Measurements from ENCODE around the gene CHCHD3.

The CHCHD3 gene

GRCh38 chr7:133081599-133082389 lies at the start of gene CHCHD3:
TSS of gene CHCHD3 (minus strand) at chr7:133082090. CDS start at chr7:133081937, 153 bp downstream.
- DNase-seq: peak; percentile 99

- no peak for DNase-seq
Measured at GRCh38 chr7:133130166-133130565, 48.3 kb upstream of the CHCHD3 start.

DNA sequence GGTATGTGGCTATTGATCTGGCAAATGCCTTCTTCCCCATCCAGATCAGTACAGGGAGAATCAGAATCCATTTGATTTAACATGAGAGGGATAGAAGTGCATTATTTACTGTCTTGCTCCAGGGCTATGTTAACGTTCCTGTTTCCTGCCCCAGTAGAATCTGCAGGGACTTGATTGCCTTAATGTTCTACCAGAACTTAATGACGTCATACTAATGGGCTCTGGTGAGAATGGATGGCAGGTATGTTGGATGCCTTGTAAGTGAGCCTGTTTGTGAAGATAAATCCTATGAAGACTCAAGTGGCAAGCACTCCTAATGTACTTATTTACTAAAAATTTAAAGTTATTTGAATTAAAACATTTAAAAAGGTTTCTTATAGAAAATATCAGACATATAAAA lies 44.5 kb upstream of the CHCHD3 start:
- DNase-seq: no peak

- no peak for DNase-seq
Measured at GRCh38 chr7:133124974-133125373, 43.1 kb upstream of the CHCHD3 start.

GRCh38 chr7:133121175-133121844 lies 39.4 kb upstream of the CHCHD3 start:
- no peak for DNase-seq

- no peak for DNase-seq
Measured at GRCh38 chr7:133119067-133119466, 37.2 kb upstream of the CHCHD3 start.

DNA sequence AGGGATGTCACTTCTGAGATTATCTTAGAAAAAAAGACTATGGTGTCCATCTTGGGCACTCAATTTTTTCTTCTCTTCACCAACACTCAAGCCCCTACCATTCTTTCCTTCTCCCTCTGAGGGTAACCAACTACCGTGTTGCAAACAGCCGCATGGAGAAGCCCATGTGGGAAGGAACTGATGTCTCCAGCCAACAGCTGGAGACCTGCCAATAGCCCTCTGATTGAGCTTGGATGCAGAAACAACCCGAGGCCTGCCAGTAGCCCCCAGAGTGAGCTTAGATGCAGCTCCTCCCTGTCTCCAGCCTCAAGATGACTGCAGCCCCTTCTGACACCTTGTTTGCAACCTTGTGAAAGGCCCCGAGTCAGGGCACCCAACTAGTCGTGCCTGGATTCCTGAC lies 36.4 kb upstream of the CHCHD3 start:
- DNase-seq: peak; percentile 27

GRCh38 chr7:133117452-133117851 lies 35.6 kb upstream of the CHCHD3 start:
- DNase-seq: no peak

GRCh38 chr7:133115596-133115995 lies 33.7 kb upstream of the CHCHD3 start:
- DNase-seq: no peak

- DNase-seq: no peak
Measured at GRCh38 chr7:133114519-133114918, 32.6 kb upstream of the CHCHD3 start.

DNA sequence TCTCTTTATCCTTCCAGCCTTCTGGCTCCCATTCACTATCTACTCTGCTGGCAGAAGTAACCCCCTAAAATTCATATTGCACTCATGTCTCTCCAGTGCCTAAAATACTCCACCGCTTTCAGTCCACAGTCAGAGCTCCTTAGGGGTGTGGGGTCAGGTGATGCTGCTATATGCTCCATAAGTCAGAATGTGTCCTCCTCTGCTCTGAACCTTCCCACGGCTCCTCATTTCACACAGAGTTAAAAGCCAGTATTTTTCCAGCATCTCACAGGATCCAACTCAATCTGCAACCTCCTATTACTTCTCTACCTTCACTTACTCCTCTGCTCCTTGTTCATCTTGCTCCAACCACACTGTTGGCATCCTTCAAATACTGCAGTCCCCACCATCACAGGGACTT lies 31.1 kb upstream of the CHCHD3 start:
- DNase-seq: no peak

- DNase-seq: no peak
Measured at GRCh38 chr7:133112335-133112734, 30.4 kb upstream of the CHCHD3 start.

DNA sequence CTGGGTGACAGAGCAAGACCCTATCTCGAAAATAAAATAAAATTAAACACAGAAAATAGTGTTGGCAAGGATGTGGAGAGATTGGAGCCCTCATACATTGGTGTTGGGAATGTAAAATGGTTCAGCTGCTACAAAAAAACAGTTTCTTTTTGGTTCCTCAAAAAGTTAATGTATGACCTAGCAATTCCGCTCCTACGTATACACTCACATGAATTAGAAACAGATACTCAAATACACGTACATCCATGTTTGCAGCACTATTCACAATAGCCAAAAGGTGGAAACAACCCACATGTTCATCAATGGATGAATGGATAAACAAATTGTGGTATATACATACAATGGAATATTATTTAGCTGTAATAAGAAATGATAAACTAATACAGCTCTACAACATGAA lies 28.4 kb upstream of the CHCHD3 start:
- DNase-seq: no peak

DNA sequence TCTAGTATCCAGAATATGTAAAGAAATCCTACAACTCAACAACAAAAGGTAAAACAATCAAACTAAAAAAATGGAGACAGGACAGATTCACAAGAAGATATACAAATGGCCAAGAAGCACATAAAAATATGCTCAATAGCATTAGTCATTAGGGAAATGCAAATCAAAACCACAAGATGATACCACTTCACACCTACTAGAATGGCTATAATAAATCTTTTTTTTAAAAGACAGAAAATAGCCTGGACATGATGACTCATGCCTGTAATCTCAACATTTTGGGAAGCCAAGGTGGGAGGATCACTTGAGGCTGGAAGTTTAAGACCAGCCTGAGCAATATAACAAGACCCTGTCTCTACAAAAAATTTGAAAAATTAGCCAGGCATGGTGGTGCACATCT lies 27.9 kb upstream of the CHCHD3 start:
- DNase-seq: no peak

- no peak for DNase-seq
Measured at GRCh38 chr7:133108023-133108422, 26.1 kb upstream of the CHCHD3 start.

GRCh38 chr7:133102276-133103060 lies 20.6 kb upstream of the CHCHD3 start:
- no peak for DNase-seq

DNA sequence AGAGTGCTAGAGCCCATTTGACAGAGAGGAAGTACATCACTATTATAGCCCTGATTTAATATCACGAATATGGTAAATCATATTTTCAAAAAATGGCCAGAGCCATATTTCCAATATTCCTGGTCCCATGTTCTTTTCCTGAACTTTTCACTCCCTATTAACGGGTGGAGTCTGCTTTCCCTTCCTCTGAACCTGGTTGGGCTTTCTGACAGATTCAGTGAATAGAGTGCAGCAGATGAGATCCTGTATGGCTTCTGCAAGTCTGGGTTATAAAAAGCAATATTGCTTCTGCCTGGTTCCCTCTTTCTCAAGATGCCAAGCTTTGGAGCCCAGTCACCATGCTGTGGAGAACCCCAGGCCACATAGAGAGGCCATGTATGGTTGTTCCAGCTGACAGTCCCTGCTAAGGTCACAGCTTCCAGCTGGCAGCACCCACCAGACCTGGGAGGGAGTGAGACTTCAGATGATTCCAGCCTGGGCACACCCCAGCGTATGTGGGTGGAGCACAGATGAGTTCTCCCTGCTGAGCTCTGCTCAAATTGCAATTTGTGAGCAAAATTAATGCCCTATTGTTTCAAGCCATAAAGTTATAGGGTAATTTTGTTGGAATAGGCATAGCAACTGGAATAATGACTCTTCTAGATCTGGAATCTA lies 17.9 kb upstream of the CHCHD3 start:
- no peak for DNase-seq

DNA sequence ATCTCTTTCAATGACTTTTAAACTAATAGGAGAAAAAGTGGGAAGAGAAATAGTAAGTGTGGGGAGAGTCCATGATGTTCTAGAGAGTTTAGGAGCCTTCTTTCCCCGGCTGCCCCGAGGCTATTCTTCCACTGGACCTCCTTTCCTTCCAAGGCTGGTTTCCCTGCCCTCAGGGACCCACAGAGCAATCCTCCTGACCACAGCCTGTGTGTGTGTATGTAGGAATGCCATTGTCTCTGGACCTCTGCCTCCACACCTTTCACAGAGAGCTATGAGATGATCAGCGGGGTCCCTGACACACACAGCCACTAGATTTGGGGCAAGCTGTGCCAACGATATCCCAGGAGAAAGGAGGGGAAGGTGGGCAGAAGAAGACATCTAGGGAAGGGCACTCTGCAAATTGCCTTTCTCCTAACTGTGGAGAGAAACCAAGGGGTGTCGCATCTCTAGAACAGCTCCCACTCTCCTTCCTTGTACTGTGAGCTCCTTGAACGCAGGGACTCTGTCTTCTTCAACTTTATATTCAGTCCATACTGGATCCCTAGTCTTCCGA lies 13.3 kb upstream of the CHCHD3 start:
- DNase-seq: no peak

GRCh38 chr7:133091943-133092464 lies 10.1 kb upstream of the CHCHD3 start:
- DNase-seq: no peak

DNA sequence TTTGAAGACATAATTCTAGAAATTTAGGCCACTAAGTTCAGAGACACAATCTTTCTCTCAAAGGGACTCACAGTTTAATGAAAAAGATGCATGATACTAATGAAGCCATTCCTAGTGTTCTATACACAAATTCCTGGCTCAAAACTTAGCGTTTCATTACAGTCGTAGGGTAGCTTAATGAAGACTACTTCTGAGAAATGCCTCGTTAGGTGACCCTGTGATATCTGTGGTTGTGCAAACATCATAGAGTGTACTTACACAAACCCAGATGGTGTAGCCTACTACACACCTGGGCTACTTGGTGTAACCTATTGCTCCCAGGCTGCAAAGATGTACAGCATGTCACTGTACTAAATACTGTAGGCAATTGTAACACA lies 488 bp upstream of the CHCHD3 start:
- DNase-seq: no peak

DNA sequence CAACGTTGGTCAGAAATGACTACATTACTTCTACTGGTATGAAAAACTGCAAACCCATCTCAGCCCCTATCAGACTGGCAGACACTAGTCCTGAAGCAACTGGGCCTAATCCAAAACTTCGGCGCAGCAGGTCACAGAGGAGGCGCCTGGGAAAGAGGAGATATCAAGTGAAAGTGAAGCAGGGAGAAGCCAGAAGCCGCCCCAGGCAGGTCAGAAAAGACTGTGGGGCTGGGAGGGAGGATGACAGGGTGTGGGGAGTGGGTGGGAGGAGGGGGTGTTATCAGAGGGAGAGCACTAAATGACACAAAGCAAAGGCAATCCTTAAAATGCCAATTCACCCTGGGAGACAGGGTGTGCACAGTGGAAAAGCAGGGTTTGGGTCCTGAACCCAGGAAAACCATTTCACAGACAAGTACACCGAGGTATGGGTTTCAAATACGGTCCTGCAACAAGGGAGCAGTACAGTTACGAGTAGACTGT lies 731 bp downstream of the CHCHD3 start:
- peak; percentile 27 for DNase-seq

DNA sequence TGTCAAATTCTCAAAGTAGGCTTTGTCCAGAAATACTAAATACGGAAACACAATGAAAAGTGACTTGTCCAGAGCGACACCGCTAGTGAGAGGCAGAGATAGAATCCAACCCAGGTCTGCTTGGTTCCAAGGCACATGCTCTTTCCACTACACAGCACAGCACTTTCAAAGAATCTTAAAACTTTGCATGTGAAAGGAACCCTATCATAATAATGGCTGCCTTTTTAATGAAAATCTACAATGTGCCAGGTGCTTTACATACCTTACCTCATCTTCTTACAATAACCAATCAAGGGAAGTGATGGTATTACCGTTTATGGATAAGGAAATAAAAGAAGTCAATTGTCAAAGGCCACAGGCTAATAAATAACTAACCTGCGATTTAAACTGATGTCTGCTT lies 2.6 kb downstream of the CHCHD3 start:
- DNase-seq: no peak

Data from femur (tissue), 1 donor.